HG02885 (cell line): Measurements from ENCODE around the gene LIX1L.

ENCODE experiments used
- ATAC-seq: cut with Tn5 transposase; IDR thresholded peaks from one replicate; pipeline ENCODE4 v1.9.1; 2021; ENCODE audit warnings: mild to moderate bottlenecking; ENCODE audit not compliant: unreplicated experiment, poor library complexity

LIX1L gene

DNA sequence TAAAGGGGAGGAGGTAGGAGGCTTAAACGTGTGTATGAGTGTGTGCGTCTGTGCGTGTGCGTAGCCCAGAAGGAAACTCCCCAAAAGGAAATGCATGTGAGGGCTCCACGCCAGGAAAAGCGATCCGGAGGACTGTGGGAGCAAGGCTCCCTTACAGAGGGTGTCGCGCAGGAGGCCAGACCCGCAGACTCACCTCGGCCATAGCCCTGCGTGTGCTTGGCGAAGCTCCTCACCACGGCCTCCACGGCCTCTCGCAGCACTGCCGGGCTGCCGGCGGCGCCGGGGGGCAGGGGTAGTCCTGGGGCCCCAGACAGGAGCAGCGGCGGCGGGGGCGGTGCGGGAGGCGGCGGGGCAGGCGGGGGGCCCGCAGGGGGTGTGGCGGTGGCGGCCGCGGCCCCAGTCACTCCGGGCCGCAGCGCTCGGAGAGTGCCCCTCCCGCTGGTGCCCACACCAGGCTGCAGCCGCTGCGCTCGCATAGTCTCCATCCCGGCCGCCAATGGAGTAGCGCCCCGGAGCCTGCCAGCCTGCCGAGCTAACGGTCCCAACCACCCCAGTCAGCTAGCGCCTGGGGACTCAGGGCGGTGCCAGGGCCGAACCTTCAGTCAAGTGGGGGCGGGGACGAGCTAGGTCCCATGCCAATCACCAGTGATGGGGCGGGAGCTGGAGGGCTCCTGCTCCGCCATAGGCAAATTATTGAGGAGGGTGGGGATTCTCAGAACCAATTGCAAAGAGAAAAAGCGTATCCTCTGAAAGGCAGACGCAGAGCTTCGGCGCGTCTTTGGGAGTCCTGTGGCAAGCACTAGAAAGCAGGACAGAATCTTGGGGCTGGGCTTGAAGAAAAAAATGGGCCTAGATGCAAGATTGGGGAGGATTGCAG is at the start of gene LIX1L:
Gene LIX1L, minus strand, starts transcription at position 575 of the 877 bp plus-strand sequence. Its CDS starts 90 bp downstream, at position 485.
- peak; percentile 86 for ATAC-seq

GRCh38 chr1:146001709-146002108 is 43.9 kb upstream of the LIX1L start:
- no peak for ATAC-seq

DNA sequence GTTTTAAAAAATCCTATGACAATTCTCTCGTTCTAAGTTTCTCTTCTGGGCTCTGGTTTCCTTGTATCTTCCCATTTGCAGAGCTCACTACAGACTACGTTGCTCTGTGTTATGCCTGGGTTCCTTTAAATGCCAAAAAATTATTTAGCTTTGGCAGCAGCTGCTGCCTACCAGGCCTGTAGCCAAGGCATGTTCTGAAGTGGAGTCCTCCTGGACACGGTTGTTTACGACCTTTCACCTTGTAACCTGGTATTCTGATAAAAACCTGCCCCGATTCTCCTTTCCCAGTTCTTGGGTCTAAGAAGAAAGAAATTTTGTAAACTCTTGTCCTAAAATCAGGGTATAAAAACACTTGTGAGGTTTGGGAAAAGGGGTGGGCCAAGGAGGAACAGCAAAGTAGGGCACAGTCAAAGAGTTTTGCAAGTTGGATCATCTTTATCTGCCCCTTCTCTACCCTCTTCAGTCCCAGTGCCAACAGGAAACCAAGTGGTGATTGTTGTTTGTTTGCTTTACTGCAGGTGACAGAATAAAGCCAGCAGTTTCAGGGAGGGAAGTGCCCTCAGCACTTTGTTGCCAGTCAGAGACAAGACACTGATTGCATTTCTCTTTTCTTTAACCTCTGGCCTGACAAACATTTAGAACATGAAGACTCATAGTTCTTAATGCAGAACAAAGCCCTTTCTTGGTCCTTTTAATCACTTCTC is 41.7 kb upstream of the LIX1L start:
- ATAC-seq: no peak

DNA sequence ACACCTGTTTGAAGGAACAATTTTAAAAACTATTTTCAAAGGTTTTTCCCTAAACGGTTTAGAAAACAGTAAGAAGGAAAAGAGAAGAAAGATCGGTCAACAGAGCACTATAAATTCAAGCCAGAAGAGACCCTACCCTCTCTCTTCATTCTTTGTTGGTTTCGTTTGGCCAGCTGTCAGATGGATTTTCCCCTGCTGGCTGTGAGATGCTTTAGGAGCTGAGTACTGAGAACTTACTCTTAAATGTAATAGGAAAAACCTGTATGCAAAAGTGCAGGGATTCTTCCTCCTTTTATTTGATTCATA is 39.9 kb upstream of the LIX1L start:
- no peak for ATAC-seq

DNA sequence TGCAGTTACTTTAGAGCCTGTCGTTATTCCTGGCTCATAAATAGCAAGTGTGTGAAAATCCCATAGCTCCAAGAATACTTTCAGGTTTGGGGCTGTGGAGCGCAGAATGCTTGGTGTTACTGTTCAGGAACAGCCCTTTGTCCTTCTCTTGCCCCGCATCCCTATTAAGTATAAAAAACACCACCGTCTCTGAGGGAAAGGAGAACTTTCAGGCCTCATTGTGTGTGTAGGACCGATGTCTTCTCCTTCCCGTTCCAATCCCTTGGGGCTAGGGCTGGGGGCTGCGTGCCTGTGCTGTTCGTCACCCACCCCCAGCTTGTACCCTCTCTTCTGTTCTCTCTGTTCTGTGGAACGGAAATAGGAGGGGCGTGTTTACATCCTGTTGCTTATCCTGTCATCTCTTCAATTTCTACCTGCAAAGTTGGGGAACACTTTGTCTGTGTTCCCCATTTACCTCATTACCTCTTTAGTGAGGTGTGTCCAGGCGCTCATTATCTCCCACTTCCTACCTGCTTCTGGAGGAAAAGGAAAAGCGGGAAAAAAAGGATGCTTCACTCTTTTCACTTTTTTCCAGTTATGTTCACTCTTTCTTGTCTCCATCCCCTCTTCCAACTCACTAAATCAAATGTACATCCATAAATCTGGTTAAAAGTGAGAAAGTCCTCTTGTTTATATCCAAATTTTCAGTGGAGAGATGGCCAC is 39.4 kb upstream of the LIX1L start:
- ATAC-seq: peak; percentile 41

GRCh38 chr1:145996433-145997015 is 38.7 kb upstream of the LIX1L start, which contains the start of gene TXNIP:
TSS of gene TXNIP (minus strand) at chr1:145996579. CDS start at chr1:145996266, 313 bp downstream.
- peak; percentile 95 for ATAC-seq

DNA sequence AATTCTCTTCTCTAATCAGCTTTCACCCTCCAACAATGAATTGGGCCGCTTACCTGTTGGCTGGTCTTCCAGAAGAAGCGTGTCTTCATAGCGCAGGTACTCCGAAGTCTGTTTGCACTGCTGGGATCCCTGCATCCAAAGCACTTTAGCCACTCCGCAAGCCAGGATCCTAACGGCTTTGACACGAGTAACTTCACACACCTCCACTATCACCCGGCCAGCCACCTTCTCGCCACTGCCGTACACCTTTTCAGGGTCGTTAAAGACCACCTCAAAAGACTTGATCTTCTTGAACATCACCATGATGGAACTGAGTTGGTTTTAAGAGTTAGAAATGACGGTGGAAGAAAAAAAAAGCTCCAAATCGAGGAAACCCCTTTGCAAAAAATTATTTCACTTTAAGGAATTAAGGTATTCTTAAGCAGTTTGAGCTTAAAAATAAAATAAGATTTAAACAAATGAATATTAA is 38.2 kb upstream of the LIX1L start:
- ATAC-seq: no peak

DNA sequence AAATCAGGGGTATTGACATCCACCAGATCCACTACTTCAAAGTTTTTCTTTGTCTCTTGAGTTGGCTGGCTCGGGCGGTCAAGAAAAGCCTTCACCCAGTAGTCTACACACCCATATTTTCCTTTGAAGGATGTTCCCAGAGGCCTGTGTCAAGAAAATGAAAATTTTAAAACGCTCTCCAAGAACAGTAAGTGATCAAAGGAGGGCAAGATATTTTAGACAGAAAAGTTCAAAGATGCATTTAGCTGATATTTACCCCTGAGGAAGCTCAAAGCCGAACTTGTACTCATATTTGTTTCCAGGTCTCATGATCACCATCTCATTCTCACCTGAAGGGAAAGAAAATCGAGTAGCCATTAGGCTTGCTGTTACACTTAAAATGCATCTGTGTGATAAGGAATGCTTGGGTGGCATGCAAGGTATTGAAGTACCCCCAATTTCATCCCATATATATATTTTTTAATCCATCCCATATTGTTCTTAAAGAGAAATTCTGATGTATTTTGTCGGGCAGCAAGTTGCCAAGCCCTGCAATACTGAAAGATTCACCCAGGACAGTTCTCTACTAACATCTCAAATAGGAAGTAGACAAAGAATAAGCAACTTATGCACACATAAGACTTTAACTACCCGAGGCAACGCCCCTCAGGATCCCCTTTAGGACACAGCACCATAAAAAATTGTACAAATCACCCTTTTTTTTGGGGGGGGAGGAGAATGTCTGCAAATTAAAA is 37.5 kb upstream of the LIX1L start:
- no peak for ATAC-seq

DNA sequence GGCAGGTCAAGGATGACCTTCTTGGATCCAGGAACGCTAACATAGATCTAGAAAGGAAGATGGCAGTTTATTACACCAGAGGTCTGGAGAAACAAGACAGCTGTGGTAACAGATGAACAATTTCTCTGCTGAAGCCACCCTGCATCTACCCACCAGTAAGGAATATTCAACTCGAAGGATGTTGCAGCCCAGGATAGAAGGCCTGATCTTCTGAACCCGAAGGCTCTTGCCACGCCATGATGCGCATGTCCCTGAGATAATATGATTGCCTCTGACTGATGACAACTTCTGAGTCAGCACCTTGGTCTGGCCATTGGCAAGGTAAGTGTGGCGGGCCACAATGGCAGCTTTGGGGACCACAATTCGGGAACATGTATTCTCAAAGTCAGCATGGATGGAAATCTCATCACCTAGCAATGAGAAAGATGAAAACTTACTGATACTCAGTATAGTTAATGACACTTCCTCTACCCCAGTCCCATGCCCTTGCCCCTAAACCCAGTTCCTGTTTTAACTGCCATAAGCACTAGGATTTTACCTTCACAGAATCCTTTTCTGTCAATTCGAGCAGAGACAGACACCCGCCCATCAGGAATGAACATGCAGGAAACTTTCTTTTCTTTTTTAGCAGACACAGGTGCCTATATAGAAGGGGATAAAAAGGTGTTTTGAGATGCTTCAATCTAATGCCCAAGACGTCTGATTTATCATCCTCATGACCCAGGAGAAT is 36.7 kb upstream of the LIX1L start:
- ATAC-seq: no peak

- ATAC-seq: no peak
These were observed 36.0 kb upstream of the LIX1L start for GRCh38 chr1:145993618-145994390.

- no peak for ATAC-seq
These were observed 35.3 kb upstream of the LIX1L start for GRCh38 chr1:145992958-145993617.

DNA sequence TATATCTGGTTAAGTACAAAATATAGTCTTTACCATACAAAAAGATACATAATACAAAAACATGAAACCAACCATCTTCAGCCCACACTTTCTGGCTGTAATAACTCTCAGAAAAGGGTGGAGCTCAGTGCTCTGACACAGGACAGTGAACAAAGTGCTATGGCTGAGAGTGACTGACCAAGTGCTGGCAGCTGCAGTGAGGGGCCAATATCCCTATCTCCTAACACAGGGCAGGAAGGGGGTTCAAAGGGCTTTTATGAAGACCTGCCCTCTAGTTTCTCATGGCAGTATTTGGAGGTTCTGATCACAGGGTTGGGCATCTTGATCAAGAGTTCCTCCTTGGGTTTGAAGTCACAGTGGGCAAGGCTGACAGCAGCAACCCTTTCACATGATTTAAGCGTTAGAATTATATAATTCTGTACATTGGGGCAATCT is 34.7 kb upstream of the LIX1L start:
- ATAC-seq: no peak

DNA sequence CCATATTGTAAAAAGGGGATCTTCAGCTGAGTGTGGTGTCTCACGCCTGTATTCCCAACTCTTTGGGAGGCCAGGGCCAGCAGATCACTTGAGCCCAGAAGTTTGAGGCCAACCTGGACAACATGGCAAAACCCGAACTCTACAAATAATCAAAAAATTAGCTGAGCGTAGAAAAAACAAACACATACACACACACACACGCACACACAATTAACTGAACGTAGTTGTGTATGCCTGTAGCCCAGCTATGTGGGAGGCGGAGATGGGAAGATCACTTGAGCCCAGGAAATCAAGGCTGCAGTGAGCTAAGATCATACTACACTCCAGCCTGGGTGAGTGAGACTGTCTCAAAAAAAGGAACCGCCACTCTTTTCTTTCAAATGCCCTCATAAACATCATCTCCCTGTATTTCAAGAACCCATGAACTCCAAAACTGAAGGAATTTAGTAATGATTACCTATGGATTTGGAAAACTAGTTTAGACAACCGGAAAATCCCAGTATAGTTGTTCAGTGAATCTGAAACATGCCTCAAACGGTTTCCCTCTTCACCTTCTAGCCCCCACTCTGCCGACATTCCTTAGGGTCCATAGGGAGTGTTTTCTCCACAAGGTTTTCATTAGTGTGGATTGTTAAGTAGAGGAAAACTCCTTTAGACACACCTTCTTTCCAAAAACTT is 34.1 kb upstream of the LIX1L start:
- no peak for ATAC-seq

DNA sequence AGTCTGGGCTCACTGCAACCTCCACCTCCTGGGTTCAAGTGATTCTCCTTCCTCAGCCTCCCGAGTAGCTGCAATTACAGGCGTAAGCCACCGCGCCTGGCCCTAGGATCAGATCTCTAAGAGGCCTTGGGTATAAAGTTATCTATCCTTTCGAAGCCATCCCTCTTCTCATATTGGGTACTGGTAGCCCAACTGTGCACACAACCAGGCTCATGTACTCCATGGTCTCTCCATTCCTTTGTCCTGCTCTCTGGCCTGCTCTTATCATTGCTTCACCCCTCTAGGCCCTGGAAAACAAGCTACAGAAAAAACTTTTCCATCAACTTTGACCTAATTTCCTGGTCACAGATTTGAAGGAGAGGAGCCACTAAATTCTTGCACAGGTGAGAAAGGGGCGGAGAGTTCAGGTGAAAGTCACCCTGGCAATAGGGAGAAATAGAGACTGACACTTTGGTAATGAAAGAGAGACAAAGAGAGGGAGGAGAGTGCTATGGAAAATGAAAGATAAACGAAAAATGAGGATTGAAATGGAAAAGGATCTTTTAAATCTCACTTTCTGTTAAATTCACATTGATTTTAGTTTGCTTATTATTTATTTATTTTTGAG is 32.5 kb upstream of the LIX1L start:
- ATAC-seq: no peak

GRCh38 chr1:145988773-145989172 is 31.0 kb upstream of the LIX1L start:
- ATAC-seq: no peak

- ATAC-seq: no peak
These were observed 30.1 kb upstream of the LIX1L start for GRCh38 chr1:145987926-145988325.

DNA sequence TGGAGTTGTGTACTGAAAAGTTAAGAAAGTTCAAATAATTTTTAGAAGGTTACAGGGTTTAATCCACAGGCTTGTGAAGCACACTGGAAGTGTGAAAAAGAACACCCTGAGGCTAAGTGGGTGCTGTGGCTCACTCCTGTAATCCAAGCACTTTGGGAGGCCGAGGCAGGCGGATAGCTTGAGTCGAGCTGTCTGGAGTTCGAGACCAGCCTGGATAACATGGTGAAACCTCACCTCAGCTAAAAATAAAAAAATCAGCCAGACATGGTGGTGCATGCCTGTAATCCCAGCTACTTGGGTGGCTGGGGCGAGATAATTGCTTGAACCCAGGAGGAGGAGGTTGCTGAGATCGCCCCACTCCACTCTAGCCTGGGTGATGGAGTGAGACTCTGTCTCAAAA is 28.7 kb upstream of the LIX1L start:
- ATAC-seq: no peak
